Nephron progenitor cell (in vitro differentiated cells): ENCODE data around the gene DPP8.

Source experiments
- DNase-seq: peaks from one replicate; pipeline ENCODE4 v3.0.0; 2021
- H3K27ac Mint-ChIP-seq: 2 replicates; pipeline ENCODE4 v1.8.0; 2021; ENCODE audit warnings: mild to moderate bottlenecking, moderate library complexity, mixed read lengths
- H3K27me3 Mint-ChIP-seq: 2 replicates; pipeline ENCODE4 v1.8.0; 2021; ENCODE audit warnings: mild to moderate bottlenecking, low read depth, mixed read lengths; ENCODE audit not compliant: poor library complexity
- H3K36me3 Mint-ChIP-seq: 2 replicates; pipeline ENCODE4 v1.8.0; 2021; ENCODE audit warnings: low read depth, mixed read lengths
- H3K4me1 Mint-ChIP-seq: 2 replicates; pipeline ENCODE4 v1.8.0; 2021; ENCODE audit warnings: mixed read lengths
- H3K4me3 Mint-ChIP-seq: 2 replicates; pipeline ENCODE4 v1.8.0; 2021; ENCODE audit warnings: mild to moderate bottlenecking, moderate library complexity, mixed read lengths
- H3K9me3 Mint-ChIP-seq: 2 replicates; pipeline ENCODE4 v1.8.0; 2021; ENCODE audit warnings: mild to moderate bottlenecking, moderate library complexity, mixed read lengths
- TF ChIP-seq, protein P1 (sequence below): fragments of 200-600 bp; sonication (generic); IDR thresholded peaks from 2 replicates; pipeline ENCODE4 v1.5.0; 2021; ENCODE audit warnings: antibody characterized with exemption

The DPP8 gene

DNA sequence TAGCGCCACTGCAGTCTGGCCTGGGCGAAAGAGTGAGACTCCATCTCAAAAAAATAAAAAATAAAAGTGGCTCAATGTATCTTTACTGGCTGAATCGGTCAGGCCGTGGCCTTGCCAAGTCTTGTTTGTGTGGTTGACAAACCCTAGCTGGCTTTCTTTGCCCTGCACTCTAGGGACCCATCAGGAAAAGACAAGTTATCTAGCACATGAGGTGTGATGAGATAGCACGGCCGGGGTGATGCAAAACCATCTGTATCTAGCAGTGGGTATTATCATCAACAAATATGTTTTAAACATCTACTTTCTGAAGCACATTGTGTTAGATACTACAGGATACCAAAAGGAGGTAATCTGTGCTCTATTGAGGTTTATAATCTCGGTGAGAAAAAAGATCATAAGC lies 3.9 kb upstream of the DPP8 start:
- Mint-ChIP-seq H3K27ac (no peak overlapping the region), H3K27me3 (peaks cover 10% of the 10 kb centered on the region), H3K4me3 (no peak overlapping the region), H3K36me3 (no peaks in the 10 kb centered on the region), H3K4me1 (peaks cover 12% of the 10 kb centered on the region), H3K9me3 (no peaks in the 10 kb centered on the region)
- TF ChIP-seq, protein P1, sequence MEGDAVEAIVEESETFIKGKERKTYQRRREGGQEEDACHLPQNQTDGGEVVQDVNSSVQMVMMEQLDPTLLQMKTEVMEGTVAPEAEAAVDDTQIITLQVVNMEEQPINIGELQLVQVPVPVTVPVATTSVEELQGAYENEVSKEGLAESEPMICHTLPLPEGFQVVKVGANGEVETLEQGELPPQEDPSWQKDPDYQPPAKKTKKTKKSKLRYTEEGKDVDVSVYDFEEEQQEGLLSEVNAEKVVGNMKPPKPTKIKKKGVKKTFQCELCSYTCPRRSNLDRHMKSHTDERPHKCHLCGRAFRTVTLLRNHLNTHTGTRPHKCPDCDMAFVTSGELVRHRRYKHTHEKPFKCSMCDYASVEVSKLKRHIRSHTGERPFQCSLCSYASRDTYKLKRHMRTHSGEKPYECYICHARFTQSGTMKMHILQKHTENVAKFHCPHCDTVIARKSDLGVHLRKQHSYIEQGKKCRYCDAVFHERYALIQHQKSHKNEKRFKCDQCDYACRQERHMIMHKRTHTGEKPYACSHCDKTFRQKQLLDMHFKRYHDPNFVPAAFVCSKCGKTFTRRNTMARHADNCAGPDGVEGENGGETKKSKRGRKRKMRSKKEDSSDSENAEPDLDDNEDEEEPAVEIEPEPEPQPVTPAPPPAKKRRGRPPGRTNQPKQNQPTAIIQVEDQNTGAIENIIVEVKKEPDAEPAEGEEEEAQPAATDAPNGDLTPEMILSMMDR, result no peak
- no peak for DNase-seq

- H3K9me3 Mint-ChIP-seq, result no peaks in the 10 kb centered on the region
- peaks cover 5% of the 10 kb centered on the region for H3K27me3 Mint-ChIP-seq
- no peak overlapping the region for H3K27ac Mint-ChIP-seq
- no peaks in the 10 kb centered on the region for H3K36me3 Mint-ChIP-seq
- H3K4me3 Mint-ChIP-seq, result no peak overlapping the region
- no peak for DNase-seq
- TF ChIP-seq, protein P1, result no peak
- peaks cover 22% of the 10 kb centered on the region for H3K4me1 Mint-ChIP-seq
Observed at GRCh38 chr15:65518633-65519285, 1.3 kb upstream of the DPP8 start.

DNA sequence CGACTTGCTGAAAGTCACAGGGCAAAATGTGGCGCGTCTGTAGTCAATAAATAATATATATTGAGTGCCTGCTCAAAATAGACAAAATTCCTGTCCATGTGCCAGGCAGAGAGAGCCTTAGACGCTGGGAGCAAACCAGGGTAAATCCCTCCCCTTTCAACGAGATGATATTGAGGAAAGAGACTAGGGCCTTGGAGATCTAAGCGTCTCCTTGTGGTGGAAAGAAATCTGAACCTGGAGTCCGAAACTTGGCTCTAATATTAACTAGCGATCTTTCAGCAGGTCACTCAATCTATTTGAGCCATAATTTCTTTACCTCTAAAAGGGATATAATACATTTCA lies 348 bp upstream of the DPP8 start:
- TF ChIP-seq, protein P1, result no peak
- H3K27ac Mint-ChIP-seq, result no peak overlapping the region
- no peaks in the 10 kb centered on the region for H3K36me3 Mint-ChIP-seq
- H3K27me3 Mint-ChIP-seq, result peaks cover 5% of the 10 kb centered on the region
- H3K4me3 Mint-ChIP-seq, result peak overlapping the region; percentile 99
- H3K9me3 Mint-ChIP-seq, result no peaks in the 10 kb centered on the region
- peaks cover 26% of the 10 kb centered on the region for H3K4me1 Mint-ChIP-seq
- DNase-seq, result no peak

GRCh38 chr15:65512807-65513416 lies 4.6 kb downstream of the DPP8 start:
- DNase-seq, result no peak
- H3K27ac Mint-ChIP-seq, result peak overlapping the region; percentile 84

DNA sequence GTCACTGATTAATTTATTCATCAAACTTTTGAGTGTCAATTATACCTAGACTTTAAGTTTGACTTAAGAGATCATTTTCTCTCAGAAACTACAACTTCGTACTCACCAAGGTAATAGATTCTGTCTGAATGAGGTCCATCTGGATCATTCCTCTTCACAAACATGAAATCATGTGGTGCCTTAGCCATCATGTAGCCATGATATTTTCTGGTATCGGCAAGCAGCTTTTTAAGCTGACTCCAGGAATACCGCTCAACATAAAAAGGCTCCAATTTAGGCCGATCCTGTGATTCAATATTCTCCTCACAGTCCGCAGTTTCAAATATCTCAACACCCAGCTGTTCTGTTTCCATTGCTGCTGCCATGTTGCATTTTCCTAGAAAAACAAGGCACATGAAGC lies 5.3 kb downstream of the DPP8 start:
- Mint-ChIP-seq H3K4me3 (no peak overlapping the region), H3K9me3 (no peaks in the 10 kb centered on the region), H3K4me1 (peaks cover 28% of the 10 kb centered on the region), H3K27ac (no peak overlapping the region), H3K27me3 (no peaks in the 10 kb centered on the region), H3K36me3 (peaks cover 37% of the 10 kb centered on the region)
- DNase-seq, result no peak
- TF ChIP-seq, protein P1, result no peak

More at GRCh38 chr15:65512807-65513416, 4.6 kb downstream of the DPP8 start:
- TF ChIP-seq, protein P1, result no peak
- no peaks in the 10 kb centered on the region for H3K9me3 Mint-ChIP-seq
- H3K36me3 Mint-ChIP-seq, result peaks cover 33% of the 10 kb centered on the region
- no peaks in the 10 kb centered on the region for H3K27me3 Mint-ChIP-seq
- no peak overlapping the region for H3K4me3 Mint-ChIP-seq
- peaks cover 33% of the 10 kb centered on the region for H3K4me1 Mint-ChIP-seq

DNA sequence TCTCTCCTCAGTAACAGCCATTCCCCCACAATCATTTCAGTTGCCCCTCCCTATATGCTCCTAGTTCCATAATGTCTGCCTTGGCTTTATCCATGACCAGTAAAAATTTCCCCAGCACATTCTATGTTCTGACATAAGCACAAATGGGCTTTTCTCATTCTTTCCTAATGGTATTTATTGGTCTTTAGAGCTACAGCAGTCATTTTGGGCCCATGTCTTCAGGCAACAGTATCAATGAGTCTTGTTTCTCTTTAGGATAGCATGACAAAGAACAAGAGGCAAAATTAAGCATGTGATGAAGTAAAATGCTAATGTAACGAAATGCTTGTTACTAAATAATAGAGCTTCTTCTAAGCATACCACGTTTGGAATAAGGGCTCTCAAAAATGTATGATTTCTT lies 8.2 kb downstream of the DPP8 start:
- TF ChIP-seq, protein P1, result no peak
- no peak for DNase-seq
- Mint-ChIP-seq H3K36me3 (peaks cover 47% of the 10 kb centered on the region), H3K27me3 (no peaks in the 10 kb centered on the region), H3K4me3 (no peak overlapping the region), H3K27ac (no peak overlapping the region), H3K4me1 (peaks cover 12% of the 10 kb centered on the region), H3K9me3 (no peaks in the 10 kb centered on the region)
